Measurements from ENCODE around the gene SCG2.

Gene SCG2

DNA sequence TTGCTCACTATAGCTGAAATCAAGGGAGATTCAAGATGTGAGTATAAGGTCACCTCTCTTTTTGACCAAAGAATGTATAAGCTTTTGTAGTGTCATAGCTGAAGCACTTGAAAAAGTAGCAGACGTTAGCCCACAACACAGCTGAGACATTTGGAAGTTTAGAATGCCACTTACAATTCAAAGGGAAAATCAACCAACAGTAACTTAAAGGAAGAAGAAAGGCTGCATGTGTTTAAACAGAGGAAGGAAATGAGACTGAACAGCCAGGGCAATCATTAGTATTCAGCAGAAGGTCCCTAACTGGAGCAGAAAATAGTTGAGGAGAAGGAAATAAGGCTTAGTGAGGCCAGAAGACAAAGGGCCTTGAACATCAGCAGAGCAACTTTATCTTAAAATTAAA, 23.5 kb upstream of the SCG2 start:
- Mint-ChIP-seq H3K4me3 (no peak overlapping the region), H3K36me3 (no peaks in the 10 kb centered on the region), H3K4me1 (no peaks in the 10 kb centered on the region), H3K27me3 (peaks cover 13% of the 10 kb centered on the region), H3K27ac (no peak overlapping the region), H3K9me3 (no peaks in the 10 kb centered on the region)
- no peak for ATAC-seq (ENCODE audit: low read depth)
- no peak for DNase-seq (ENCODE audit: low spot score in 2 of 2)

DNA sequence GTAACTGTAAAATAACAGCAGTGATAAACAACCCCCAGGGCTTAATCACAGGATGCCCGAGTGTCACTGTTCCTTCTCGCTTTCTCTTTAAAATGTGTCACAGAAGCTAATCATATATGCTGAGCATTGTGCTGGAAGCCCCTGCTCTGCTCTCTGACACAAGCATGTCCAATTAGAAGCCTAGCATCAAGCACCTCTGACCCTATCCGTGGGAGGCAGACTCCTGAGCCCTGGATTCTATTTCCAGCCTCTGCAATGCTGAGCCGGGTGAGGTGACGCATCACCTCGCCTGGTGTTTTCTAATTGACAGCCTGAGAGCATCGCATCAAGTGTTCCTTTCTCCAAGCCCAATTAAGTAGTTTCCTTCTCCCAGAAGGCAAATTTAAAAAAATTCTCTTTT, 19.7 kb upstream of the SCG2 start:
- H3K4me3 Mint-ChIP-seq, result no peak overlapping the region
- H3K4me1 Mint-ChIP-seq, result no peaks in the 10 kb centered on the region
- no peak overlapping the region for H3K27ac Mint-ChIP-seq
- peaks cover 7% of the 10 kb centered on the region for H3K27me3 Mint-ChIP-seq
- ATAC-seq (ENCODE audit: low read depth), result no peak
- no peaks in the 10 kb centered on the region for H3K36me3 Mint-ChIP-seq
- H3K9me3 Mint-ChIP-seq, result no peaks in the 10 kb centered on the region
- DNase-seq (ENCODE audit: low spot score in 2 of 2), result no peak

DNA sequence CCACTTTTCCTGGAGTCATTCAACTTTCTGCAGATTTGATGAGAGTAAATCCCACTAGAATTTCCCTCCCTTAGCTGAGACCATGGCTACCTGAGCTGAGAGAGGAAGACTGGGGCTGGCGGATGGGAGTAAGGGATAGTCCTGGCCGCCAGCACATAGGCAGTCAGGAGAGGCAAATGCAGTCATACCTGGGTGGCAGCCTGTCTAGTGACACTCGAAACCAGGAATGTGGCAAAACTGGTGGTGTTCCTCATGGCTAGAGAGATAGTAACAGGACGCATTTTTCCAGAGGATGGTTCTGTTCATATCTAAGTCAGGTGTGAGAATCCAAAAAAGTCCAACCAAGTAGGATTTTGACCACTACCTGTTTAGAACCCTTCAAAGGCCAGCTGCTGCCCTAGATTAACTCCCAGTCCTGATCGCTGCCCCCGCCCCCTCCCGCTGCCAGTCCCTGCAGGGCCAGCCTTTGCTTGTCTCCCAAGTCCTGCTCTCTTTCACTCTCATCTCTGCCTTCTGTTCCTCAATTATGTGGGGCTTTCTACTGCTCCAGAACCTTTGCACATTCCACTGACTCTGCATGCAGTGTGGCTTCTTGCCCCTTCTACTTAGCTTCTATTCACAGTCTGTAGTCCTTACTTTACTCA, 17.4 kb upstream of the SCG2 start:
- peaks cover 9% of the 10 kb centered on the region for H3K27me3 Mint-ChIP-seq
- H3K27ac Mint-ChIP-seq, result no peak overlapping the region
- no peak overlapping the region for H3K4me3 Mint-ChIP-seq
- no peak for DNase-seq (ENCODE audit: low spot score in 2 of 2)
- no peaks in the 10 kb centered on the region for H3K4me1 Mint-ChIP-seq
- H3K9me3 Mint-ChIP-seq, result no peaks in the 10 kb centered on the region
- H3K36me3 Mint-ChIP-seq, result no peaks in the 10 kb centered on the region
- no peak for ATAC-seq (ENCODE audit: low read depth)

DNA sequence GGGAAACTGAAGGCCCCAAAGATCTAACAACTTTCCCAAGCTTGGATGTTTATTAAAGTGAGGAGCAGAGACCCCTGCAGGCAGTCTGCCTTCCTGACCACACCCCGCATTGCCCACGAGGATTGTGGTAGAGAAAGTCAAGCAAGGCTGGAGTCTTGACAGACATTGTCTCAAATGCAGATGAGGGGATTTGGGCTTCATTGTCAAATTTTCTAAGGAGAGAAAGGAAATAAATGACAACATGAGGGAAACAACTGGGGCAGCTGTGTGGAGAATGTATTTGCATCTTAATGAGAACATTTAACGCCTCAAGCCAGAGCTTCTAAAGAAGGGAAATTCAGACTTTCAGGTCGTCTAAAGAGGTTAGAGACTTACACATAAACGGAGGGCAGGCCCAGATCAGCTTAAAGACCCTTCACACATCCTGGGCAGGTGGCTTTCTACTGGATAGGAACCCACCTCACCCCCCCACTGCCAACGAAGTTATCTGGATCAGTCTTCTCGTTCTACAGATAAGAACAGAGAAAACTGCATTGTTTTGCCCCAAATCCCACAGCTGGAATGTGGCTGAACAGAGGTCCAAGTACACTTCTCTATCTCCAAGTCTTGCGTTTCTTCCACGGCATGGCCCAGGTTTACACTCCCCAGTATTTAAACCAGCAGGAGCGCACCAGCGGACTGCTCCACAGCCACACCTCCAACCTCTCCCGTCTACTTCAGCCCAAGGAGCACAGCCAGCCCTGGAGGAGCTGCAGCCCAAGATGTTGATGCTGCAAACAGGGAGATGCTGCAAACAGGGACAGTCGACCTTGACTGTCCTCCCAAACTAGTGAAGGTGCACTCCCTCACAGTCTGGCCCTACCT, 16.2 kb upstream of the SCG2 start:
- H3K27me3 Mint-ChIP-seq, result peaks cover 15% of the 10 kb centered on the region
- H3K27ac Mint-ChIP-seq, result no peak overlapping the region
- H3K4me3 Mint-ChIP-seq, result no peak overlapping the region
- ATAC-seq (ENCODE audit: low read depth) (no peak), DNase-seq (ENCODE audit: low spot score in 2 of 2) (no peak)
- no peaks in the 10 kb centered on the region for H3K9me3 Mint-ChIP-seq
- no peaks in the 10 kb centered on the region for H3K36me3 Mint-ChIP-seq
- H3K4me1 Mint-ChIP-seq, result no peaks in the 10 kb centered on the region

DNA sequence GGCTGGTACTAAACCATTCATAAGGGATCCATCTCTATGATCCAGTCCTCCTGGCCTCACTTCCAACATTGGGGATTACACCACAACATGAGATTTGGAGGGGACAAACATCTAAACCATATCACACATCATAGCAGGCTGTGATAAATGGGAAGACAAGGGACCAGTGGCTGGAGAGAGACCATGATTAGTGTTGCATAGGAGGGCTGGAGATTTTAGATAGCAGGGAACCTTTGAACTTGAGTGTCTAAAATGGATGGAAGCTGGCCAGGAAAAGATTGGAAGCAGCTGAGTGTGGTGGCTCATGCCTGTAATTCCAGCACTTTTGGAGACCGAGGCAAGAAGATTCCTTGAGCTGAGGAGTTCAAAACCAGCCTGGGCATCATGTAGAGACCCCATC, 12.4 kb upstream of the SCG2 start:
- H3K4me1 Mint-ChIP-seq, result no peaks in the 10 kb centered on the region
- DNase-seq (ENCODE audit: low spot score in 2 of 2) (no peak), ATAC-seq (ENCODE audit: low read depth) (no peak)
- H3K27me3 Mint-ChIP-seq, result peaks cover 10% of the 10 kb centered on the region
- no peak overlapping the region for H3K27ac Mint-ChIP-seq
- H3K4me3 Mint-ChIP-seq, result no peak overlapping the region
- no peaks in the 10 kb centered on the region for H3K36me3 Mint-ChIP-seq
- no peaks in the 10 kb centered on the region for H3K9me3 Mint-ChIP-seq

DNA sequence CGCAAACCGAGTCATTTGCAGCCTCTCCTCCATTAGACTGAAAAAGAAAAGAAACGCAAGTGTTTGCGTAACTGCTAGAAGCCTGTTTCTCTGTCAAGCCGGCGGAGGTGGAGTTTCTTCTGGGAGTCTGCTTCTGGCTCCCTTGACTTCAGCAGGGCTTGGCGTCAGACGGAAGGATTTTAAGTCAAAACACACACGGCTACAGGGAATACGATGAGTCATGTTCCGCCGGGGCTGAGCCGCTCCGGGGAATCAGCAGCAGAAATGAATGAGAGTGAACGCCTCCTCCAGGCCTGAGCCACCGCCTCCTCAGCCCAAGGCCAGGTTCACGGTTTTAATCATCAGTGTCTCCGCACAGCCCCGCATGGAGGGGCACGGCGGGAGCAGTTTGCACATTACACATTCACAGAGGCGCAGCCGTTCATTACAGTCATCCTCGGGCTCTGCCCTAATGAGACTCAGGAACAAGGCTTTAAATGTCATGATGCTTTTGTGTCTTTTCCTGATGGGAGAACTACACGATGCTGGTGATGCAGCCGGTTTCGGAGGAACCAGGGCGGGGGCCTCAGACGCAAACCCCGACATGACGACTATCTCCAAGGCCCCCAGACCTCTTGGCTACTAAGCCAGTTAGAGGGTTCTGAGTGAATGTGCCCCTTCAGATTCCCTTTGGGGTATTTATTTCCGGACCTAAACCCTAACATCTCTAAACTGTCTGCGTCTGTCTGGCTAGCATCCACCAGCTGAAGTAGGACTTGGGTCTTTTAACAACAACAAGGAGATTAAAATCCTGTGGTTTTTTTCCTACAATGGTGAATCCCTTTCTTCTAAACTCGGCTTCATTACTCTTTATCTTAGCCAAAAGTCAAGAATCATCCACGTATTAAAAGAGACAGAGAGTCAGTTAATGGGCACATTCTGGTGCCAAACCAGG, 11.1 kb upstream of the SCG2 start:
- H3K4me3 Mint-ChIP-seq, result no peak overlapping the region
- DNase-seq (ENCODE audit: low spot score in 2 of 2) (no peak), ATAC-seq (ENCODE audit: low read depth) (no peak)
- no peak overlapping the region for H3K27ac Mint-ChIP-seq
- H3K9me3 Mint-ChIP-seq, result no peaks in the 10 kb centered on the region
- H3K27me3 Mint-ChIP-seq, result peaks cover 11% of the 10 kb centered on the region
- H3K36me3 Mint-ChIP-seq, result no peaks in the 10 kb centered on the region
- no peaks in the 10 kb centered on the region for H3K4me1 Mint-ChIP-seq

DNA sequence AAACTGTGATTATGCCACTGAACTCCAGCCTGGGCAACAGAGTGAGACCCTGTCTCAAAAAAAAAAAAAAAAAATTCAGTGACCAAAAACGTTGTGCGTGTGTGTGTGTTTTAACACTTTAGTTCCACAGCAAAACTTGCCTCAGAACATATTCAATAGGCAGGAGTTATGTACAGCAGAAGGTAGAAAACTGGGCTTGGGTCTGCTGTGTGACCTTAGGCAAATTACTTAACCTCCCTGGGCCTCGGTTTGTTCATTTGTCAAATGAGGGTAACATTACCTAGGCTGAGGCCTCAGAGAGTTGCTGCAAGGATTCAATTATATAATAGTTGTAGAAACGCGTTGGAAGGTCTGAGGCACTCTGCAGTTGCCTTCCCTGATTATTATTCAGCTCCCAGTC, 10.3 kb upstream of the SCG2 start:
- Mint-ChIP-seq H3K27ac (no peak overlapping the region), H3K9me3 (no peaks in the 10 kb centered on the region), H3K4me1 (no peaks in the 10 kb centered on the region), H3K4me3 (no peak overlapping the region), H3K27me3 (peaks cover 11% of the 10 kb centered on the region), H3K36me3 (no peaks in the 10 kb centered on the region)
- ATAC-seq (ENCODE audit: low read depth) (no peak), DNase-seq (ENCODE audit: low spot score in 2 of 2) (no peak)

DNA sequence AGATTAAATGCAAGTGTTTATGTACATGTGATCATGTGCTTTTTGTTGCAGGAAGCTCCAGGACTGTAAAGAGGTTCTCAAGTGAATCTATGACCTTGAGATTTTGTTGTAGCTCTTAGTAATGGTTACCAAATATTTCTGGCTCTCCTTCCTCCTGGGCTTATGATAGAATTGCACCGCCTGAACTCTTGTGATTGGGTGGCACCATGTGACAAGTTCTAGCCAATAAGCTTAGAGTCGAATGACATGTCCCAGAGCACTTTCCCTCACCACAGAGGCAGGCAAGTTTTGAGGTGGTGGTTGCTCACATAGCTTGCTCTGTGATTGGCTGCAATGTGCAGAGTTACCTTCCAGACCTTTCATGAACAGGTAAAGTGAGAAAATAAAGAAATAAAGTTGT, 8.9 kb upstream of the SCG2 start:
- Mint-ChIP-seq H3K9me3 (no peaks in the 10 kb centered on the region), H3K27me3 (peaks cover 15% of the 10 kb centered on the region)

DNA sequence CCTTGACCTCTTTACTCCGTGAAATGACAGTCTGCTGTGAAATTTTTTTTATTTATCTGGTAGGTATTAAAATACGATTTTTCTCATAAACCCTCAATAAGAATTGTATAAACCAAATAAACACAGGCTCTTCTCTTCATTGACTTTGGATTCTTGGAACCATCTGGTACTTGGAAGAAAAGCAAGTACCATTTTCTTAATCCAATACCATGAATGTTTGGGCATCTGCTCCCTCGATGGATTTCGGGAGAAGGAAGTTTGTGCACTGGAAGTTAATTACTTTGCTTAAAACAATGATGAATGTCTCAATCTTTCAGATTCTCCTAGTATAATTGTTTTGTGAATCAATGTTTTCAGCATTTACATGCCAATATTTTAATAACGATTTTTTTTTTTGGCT, 5.3 kb upstream of the SCG2 start:
- no peak for DNase-seq (ENCODE audit: low spot score in 2 of 2)
- no peak overlapping the region for H3K4me3 Mint-ChIP-seq
- no peak overlapping the region for H3K27ac Mint-ChIP-seq
- H3K4me1 Mint-ChIP-seq, result no peaks in the 10 kb centered on the region
- no peaks in the 10 kb centered on the region for H3K9me3 Mint-ChIP-seq
- no peaks in the 10 kb centered on the region for H3K36me3 Mint-ChIP-seq
- H3K27me3 Mint-ChIP-seq, result peaks cover 10% of the 10 kb centered on the region
- no peak for ATAC-seq (ENCODE audit: low read depth)

More for the DNA sequence above, 8.9 kb upstream of the SCG2 start:
- Mint-ChIP-seq H3K4me1 (no peaks in the 10 kb centered on the region), H3K36me3 (no peaks in the 10 kb centered on the region), H3K4me3 (no peak overlapping the region), H3K27ac (no peak overlapping the region)
- ATAC-seq (ENCODE audit: low read depth) (no peak), DNase-seq (ENCODE audit: low spot score in 2 of 2) (no peak)

DNA sequence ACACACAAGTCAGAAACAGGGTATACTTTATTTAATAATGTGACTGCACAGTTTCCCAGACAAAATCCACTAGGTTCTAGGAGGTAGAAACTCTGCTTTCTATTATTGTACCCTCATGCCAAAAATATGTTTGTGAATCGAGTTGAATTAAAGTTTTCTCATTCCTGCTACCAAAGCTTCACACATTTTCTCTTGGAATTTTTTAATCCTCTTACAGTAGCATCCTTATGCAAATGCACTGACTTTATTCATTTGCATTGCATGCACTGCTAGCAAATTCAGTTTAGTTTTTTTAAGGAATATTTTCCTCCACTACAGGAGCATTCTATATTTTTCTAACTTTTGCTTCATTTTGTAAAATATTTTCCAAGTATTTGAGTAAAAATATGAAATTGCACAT, 4.8 kb upstream of the SCG2 start:
- Mint-ChIP-seq H3K27me3 (peaks cover 10% of the 10 kb centered on the region), H3K27ac (no peak overlapping the region), H3K4me3 (no peak overlapping the region), H3K4me1 (no peaks in the 10 kb centered on the region), H3K36me3 (no peaks in the 10 kb centered on the region), H3K9me3 (no peaks in the 10 kb centered on the region)
- ATAC-seq (ENCODE audit: low read depth), result no peak
- DNase-seq (ENCODE audit: low spot score in 2 of 2), result no peak

DNA sequence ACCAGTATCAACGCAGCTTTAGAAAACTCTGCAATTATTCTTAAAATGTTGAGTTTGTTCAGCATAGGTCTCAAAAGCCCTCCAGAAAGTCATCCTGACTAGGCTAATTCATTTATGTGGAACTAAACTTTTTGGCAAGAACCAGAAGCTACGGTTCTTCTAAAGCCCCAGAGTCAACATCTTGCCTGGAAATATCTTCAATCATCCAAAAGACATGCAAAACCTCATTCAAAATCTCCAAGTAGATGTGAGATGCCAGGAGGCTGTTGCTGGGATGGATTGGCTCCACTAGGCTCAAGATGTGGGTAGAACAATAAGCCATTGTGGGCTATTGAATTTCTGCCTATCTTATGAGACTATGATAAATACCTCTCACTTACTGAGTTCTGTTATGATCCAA, 2.1 kb upstream of the SCG2 start:
- H3K27ac Mint-ChIP-seq, result no peak overlapping the region
- H3K36me3 Mint-ChIP-seq, result no peaks in the 10 kb centered on the region
- H3K9me3 Mint-ChIP-seq, result no peaks in the 10 kb centered on the region
- no peaks in the 10 kb centered on the region for H3K4me1 Mint-ChIP-seq
- H3K4me3 Mint-ChIP-seq, result no peak overlapping the region
- DNase-seq (ENCODE audit: low spot score in 2 of 2) (no peak), ATAC-seq (ENCODE audit: low read depth) (no peak)
- H3K27me3 Mint-ChIP-seq, result peaks cover 9% of the 10 kb centered on the region

DNA sequence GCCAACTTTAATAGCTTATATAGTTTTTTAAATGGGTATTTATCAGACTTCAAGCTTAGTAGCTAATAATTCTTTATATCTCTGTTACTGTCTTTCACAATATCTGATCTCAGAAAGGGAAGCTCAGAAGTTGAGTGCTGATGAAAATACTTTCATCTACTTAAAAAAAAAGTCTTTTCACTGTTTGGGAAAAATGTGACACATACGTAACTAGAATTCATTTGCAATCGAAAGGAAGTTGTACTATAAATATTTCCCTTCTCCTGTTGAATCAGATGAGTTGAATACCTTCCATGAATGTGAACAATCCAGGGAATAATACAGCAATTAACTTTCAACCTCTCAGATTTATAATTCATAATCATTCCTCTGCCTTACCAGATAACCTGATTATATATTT, 811 bp upstream of the SCG2 start:
- no peak overlapping the region for H3K27ac Mint-ChIP-seq

DNA sequence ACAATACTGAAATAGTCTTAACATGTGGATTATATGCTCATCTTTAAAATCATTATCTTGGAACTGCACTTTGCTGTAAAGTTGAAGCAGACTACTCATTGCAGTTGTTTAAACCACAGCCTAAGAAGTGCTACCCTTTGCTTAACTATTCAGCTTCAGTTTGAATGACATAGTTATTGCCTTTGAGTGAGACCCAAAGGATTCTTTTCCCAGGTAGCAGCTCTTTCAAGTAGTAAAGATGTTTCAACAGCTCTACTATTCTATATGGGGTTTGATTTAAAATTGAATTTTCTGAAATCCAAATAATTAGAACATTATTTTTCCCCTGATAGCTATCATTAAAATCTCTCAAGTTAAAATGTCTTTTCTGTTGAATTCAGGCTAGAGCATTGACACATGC, 1.1 kb downstream of the SCG2 start:
- H3K9me3 Mint-ChIP-seq, result peaks cover 2% of the 10 kb centered on the region
- H3K27ac Mint-ChIP-seq, result no peak overlapping the region
- no peak overlapping the region for H3K4me3 Mint-ChIP-seq
- ATAC-seq (ENCODE audit: low read depth), result no peak
- H3K27me3 Mint-ChIP-seq, result peaks cover 7% of the 10 kb centered on the region
- no peaks in the 10 kb centered on the region for H3K36me3 Mint-ChIP-seq
- no peaks in the 10 kb centered on the region for H3K4me1 Mint-ChIP-seq
- no peak for DNase-seq (ENCODE audit: low spot score in 2 of 2)

More for the DNA sequence above, 811 bp upstream of the SCG2 start:
- H3K9me3 Mint-ChIP-seq, result peaks cover 2% of the 10 kb centered on the region
- no peak overlapping the region for H3K4me3 Mint-ChIP-seq
- no peaks in the 10 kb centered on the region for H3K36me3 Mint-ChIP-seq
- no peak for DNase-seq (ENCODE audit: low spot score in 2 of 2)
- H3K27me3 Mint-ChIP-seq, result peaks cover 11% of the 10 kb centered on the region
- H3K4me1 Mint-ChIP-seq, result no peaks in the 10 kb centered on the region
- no peak for ATAC-seq (ENCODE audit: low read depth)
